Mesenchymal stem cell (in vitro differentiated cells and primary cell): ENCODE measurements around the gene MLLT1.

Source experiments
- DNase-seq: peaks from one replicate; pipeline ENCODE4 v3.0.0-alpha.2; 2013
- H2AFZ ChIP-seq: one replicate; pipeline ENCODE4 v1.6.1; 2013; ENCODE audit warnings: low read depth, mild to moderate bottlenecking, control low read depth, inconsistent platforms, low read length, moderate library complexity
- H2AK5ac ChIP-seq: 2 replicates; pipeline ENCODE4 v1.6.1; 2013; ENCODE audit warnings: low read length, moderate library complexity, mild to moderate bottlenecking, inconsistent platforms; ENCODE audit not compliant: severe bottlenecking
- H2BK120ac ChIP-seq: one replicate; pipeline ENCODE4 v1.6.1; 2013; ENCODE audit warnings: low read depth, mild to moderate bottlenecking, inconsistent platforms, low read length, moderate library complexity
- H2BK12ac ChIP-seq, 2 experiments: one replicate each; pipeline ENCODE4 v1.6.1; 2013; ENCODE audit warnings: inconsistent platforms in 2 of 2, low read length in 2 of 2, mild to moderate bottlenecking in 2 of 2, moderate library complexity in 2 of 2, control low read depth in 1 of 2
- H2BK15ac ChIP-seq: one replicate; pipeline ENCODE4 v1.6.1; 2013; ENCODE audit warnings: mild to moderate bottlenecking, low read depth, inconsistent platforms; ENCODE audit not compliant: poor library complexity, severe bottlenecking
- H2BK5ac ChIP-seq: 2 replicates; pipeline ENCODE4 v1.6.1; 2013; ENCODE audit warnings: low read depth, mild to moderate bottlenecking, low read length, control low read depth, inconsistent platforms; ENCODE audit not compliant: poor library complexity, severe bottlenecking
- H3K14ac ChIP-seq, 2 experiments: one replicate each; pipeline ENCODE4 v1.6.1; 2013; ENCODE audit warnings: inconsistent platforms in 2 of 2, low read length in 2 of 2, control low read depth in 1 of 2, mild to moderate bottlenecking in 1 of 2, moderate library complexity in 1 of 2
- H3K18ac ChIP-seq, 2 experiments: one replicate each; pipeline ENCODE4 v1.6.1; 2013; ENCODE audit warnings: inconsistent platforms in 2 of 2, low read length in 2 of 2, control low read depth in 1 of 2, low read depth in 1 of 2, mild to moderate bottlenecking in 1 of 2
- H3K23ac ChIP-seq, 2 experiments: one replicate each; pipeline ENCODE4 v1.6.1; 2013; ENCODE audit warnings: inconsistent platforms in 2 of 2, low read length in 2 of 2, mild to moderate bottlenecking in 2 of 2, moderate library complexity in 2 of 2, control low read depth in 1 of 2
- H3K27ac ChIP-seq: 2 replicates; pipeline ENCODE4 v1.5.1; 2013; ENCODE audit warnings: mild to moderate bottlenecking, moderate library complexity, low read length, control low read depth, inconsistent platforms; ENCODE audit not compliant: poor library complexity, severe bottlenecking
- H3K27me3 ChIP-seq, 2 experiments: 2 replicates each; pipeline versions ENCODE4 v1.6.1 to v1.7.0; 2013; ENCODE audit warnings: low read length in 2 of 2, mild to moderate bottlenecking in 2 of 2, moderate library complexity in 2 of 2, control low read depth in 1 of 2, inconsistent platforms in 1 of 2; ENCODE audit not compliant: control insufficient read depth in 1 of 2, insufficient read depth in 1 of 2
- H3K36me3 ChIP-seq, 2 experiments: 2 replicates each; pipeline versions ENCODE4 v1.6.1 to v1.7.0; 2013; ENCODE audit warnings: low read length in 2 of 2, control low read depth in 1 of 2, inconsistent platforms in 1 of 2, low read depth in 1 of 2, mild to moderate bottlenecking in 1 of 2; ENCODE audit not compliant: insufficient read depth in 2 of 2, control insufficient read depth in 1 of 2
- H3K4ac ChIP-seq, 2 experiments: one replicate each; pipeline ENCODE4 v1.6.1; 2013; ENCODE audit warnings: inconsistent platforms in 2 of 2, low read length in 2 of 2, mild to moderate bottlenecking in 2 of 2, moderate library complexity in 2 of 2, control low read depth in 1 of 2, low read depth in 1 of 2
- H3K4me1 ChIP-seq: 2 replicates; pipeline ENCODE4 v1.6.1; 2013; ENCODE audit warnings: low read depth, low read length, control low read depth; ENCODE audit not compliant: control insufficient read depth, insufficient read depth
- H3K4me2 ChIP-seq: 2 replicates; pipeline ENCODE4 v1.6.1; 2013; ENCODE audit warnings: low read length, mild to moderate bottlenecking, inconsistent platforms; ENCODE audit not compliant: poor library complexity, severe bottlenecking
- H3K4me3 ChIP-seq, 2 experiments: 2 replicates each; pipeline versions ENCODE4 v1.5.1 to v1.7.0; 2013; ENCODE audit warnings: low read length in 2 of 2, mild to moderate bottlenecking in 2 of 2, control low read depth in 1 of 2, low read depth in 1 of 2; ENCODE audit not compliant: insufficient read depth in 1 of 2
- H3K79me1 ChIP-seq: replicated peaks from 2 replicates; pipeline ENCODE4 v1.6.1; 2013; ENCODE audit warnings: mild to moderate bottlenecking, control low read depth, low read length, inconsistent platforms; ENCODE audit not compliant: poor library complexity, severe bottlenecking
- H3K9ac ChIP-seq: 2 replicates; pipeline ENCODE4 v1.7.0; 2013; ENCODE audit warnings: mild to moderate bottlenecking, low read length, moderate library complexity
- H3K9me3 ChIP-seq: 2 replicates; pipeline ENCODE4 v1.7.0; 2013; ENCODE audit warnings: mild to moderate bottlenecking, low read length; ENCODE audit not compliant: control insufficient read depth
- H4K8ac ChIP-seq: one replicate; pipeline ENCODE4 v1.6.1; 2013; ENCODE audit warnings: inconsistent platforms, mild to moderate bottlenecking, low read length, moderate library complexity
- H4K91ac ChIP-seq: one replicate; pipeline ENCODE4 v1.6.1; 2013; ENCODE audit warnings: mild to moderate bottlenecking, low read length, inconsistent platforms
- WGBS: methylation state at CpG from one replicate; pipeline ENCODE4 v1.1.7; 2013; ENCODE audit warnings: mixed read lengths; 5-methylcytosine and 5-hydroxymethylcytosine counted together

MLLT1 gene

DNA sequence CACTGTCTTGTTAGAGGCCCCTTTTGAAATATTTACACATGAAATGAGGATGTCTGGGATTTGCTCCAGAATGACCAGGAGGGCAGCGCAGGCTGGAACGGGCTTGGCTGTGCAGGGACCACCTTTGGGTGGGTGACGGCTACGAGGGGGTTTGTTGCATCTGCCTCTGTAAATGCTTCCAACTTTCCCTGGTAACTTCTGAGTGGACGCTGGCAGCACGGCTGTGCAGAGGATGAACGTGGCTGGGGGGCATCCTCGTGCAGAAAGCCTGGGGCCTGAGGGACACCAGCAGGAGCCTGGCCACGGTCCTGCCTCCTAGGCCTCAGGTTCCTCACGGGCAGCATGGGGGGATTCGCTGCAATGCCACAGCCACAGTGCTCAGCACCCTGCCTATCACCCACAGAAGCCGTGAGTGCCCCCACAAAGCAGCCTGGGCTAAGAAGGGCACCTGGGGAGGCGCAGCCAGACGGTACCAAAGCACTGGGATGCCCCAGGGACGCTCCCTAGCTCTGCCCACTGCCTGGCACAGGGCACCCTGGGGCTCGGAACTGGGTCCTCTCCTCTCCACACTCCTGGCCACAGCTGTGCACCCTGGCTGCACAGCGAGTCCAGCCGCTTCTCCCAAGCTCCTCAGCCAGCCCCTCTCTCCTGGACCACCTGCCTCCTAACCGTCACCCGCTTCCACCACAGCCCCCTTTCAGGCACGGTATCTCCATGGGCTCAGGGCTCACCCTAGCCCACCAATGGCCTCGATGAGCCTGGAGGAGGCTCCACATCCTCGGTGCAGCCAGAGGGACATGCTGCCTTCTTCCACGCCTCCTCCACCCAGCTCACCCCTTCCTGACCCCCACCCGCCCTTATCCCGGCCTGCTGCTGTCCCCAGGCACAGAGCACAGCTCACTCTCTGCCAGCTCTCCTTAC is 44.5 kb downstream of the MLLT1 start:
- Histone ChIP-seq H3K18ac (no peak overlapping the region), H3K4me3 (peak overlapping the region in 1 of 2 experiments; percentile 5), H3K36me3 (peaks cover 0 to 44% of the 10 kb centered on the region in 2 experiments), H3K14ac (no peak overlapping the region), H4K91ac (no peak overlapping the region), H3K9ac (no peak overlapping the region), H3K79me1 (peaks cover 54% of the 10 kb centered on the region), H3K27ac (no peak overlapping the region), H2AK5ac (no peak overlapping the region), H3K4me2 (no peak overlapping the region), H3K9me3 (no peaks in the 10 kb centered on the region), H3K23ac (no peak overlapping the region), H4K8ac (no peak overlapping the region), H2BK15ac (no peak overlapping the region), H3K27me3 (no peaks in the 10 kb centered on the region), H3K4me1 (peaks cover 66% of the 10 kb centered on the region), H2BK12ac (no peak overlapping the region), H3K4ac (no peak overlapping the region), H2BK5ac (no peak overlapping the region), H2BK120ac (no peak overlapping the region), H2AFZ (no peak overlapping the region)
- no peak for DNase-seq
- WGBS: 97% methylated on average over 26 of the region's 26 CpGs

DNA sequence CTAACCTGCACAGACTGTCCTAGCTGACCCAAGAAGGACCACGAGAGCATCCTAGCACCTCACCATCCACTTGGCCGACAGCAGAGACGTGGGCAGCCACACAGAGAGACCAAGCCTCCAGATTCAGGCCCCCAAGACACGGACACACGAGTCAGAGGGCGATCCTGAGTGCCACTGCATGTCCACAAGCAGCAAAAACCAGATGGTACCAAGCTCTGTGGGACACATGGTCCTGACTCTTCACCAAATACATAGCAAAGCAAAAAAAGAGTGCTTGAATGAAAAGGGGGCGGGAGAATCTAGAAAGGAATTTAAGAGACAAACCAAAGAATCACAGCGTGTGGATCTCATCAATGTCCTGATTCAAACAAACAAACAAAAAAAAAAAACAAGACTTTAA is 45.2 kb downstream of the MLLT1 start:
- H3K9ac ChIP-seq: no peak overlapping the region
- no peak overlapping the region for H2BK15ac ChIP-seq
- peaks cover 57% of the 10 kb centered on the region for H3K79me1 ChIP-seq
- no peak overlapping the region for H4K91ac ChIP-seq
- no peaks in the 10 kb centered on the region for H3K9me3 ChIP-seq
- H4K8ac ChIP-seq: no peak overlapping the region
- no peak overlapping the region for H2BK5ac ChIP-seq
- no peak overlapping the region for H3K27ac ChIP-seq
- peaks cover 66% of the 10 kb centered on the region for H3K4me1 ChIP-seq
- peak overlapping the region in 1 of 2 experiments; percentile 6 for H3K23ac ChIP-seq
- peak overlapping the region in 1 of 2 experiments; percentile 15 for H2BK12ac ChIP-seq
- no peaks in the 10 kb centered on the region for H3K27me3 ChIP-seq
- H3K4me3 ChIP-seq: no peak overlapping the region
- H3K18ac ChIP-seq: peak overlapping the region in 1 of 2 experiments; percentile 1
- H2AFZ ChIP-seq: no peak overlapping the region
- peak; percentile 9 for DNase-seq
- WGBS: 98% methylated on average over 5 of the region's 8 CpGs
- H3K4me2 ChIP-seq: no peak overlapping the region
- H3K4ac ChIP-seq: no peak overlapping the region
- H2AK5ac ChIP-seq: no peak overlapping the region
- H3K14ac ChIP-seq: no peak overlapping the region
- peaks cover 6 to 48% of the 10 kb centered on the region in 2 experiments for H3K36me3 ChIP-seq
- H2BK120ac ChIP-seq: no peak overlapping the region

DNA sequence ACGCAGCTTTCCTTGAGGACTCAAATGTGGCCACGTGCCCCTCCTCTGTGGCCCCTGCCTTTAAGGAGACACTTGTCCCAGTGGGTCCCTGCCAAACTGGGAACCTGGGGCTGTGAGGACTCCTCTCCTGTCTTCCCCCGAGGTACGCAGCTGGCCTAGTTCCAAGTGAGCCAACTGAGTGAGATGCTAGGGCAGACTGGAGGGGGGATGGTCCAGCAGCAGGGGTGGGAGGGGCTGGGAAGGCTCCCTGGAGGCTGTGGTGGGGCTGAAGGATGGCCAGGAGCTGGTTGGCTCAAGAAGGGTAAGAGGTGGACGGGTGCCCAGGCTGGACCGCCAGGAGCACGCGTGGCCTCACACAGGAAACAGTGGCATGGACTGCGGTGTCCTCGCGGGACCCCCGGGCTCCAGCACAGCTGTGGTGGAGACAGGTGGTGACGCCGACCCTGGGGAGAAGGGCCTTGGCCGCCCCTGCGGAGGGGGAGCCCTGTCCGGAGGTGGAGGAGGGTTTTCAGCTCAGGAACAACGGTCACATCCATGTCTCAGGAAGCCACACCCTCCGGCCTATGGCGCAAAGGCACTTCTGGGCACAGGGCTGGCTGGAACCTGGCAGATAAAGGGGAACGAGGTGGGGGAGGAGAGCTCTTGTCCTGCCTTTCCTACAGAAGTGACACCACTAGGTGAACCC is 45.8 kb downstream of the MLLT1 start:
- Histone ChIP-seq H3K27me3 (no peaks in the 10 kb centered on the region), H3K18ac (peak overlapping the region in 1 of 2 experiments; percentile 45), H3K23ac (peak overlapping the region in 1 of 2 experiments; percentile 24), H3K4me3 (no peak overlapping the region), H2BK5ac (no peak overlapping the region), H3K9ac (peak overlapping the region; percentile 51), H2BK120ac (no peak overlapping the region), H3K4me1 (peaks cover 64% of the 10 kb centered on the region), H3K14ac (peak overlapping the region in 1 of 2 experiments; percentile 41), H2BK15ac (peak overlapping the region; percentile 41), H3K4ac (no peak overlapping the region), H4K91ac (peak overlapping the region; percentile 25), H4K8ac (no peak overlapping the region), H3K9me3 (no peaks in the 10 kb centered on the region), H2AFZ (no peak overlapping the region), H2BK12ac (peak overlapping the region in 1 of 2 experiments; percentile 33), H3K36me3 (peaks cover 12 to 50% of the 10 kb centered on the region in 2 experiments), H3K27ac (no peak overlapping the region), H2AK5ac (peak overlapping the region; percentile 10), H3K79me1 (peaks cover 57% of the 10 kb centered on the region), H3K4me2 (no peak overlapping the region)
- WGBS: 87% methylated on average over 21 of the region's 21 CpGs
- no peak for DNase-seq
